GM19239 (cell line): ENCODE results near the gene P3H4.
"Not testable (repeated sequence)": the region's sequence is repeated elsewhere in the genome, so short reads cannot be mapped to it uniquely, and the experiment has no call there.

Experiments
- DNase-seq: peaks from one replicate; pipeline ENCODE4 v3.0.0; 2011; ENCODE audit warnings: low spot score; ENCODE audit not compliant: insufficient read length
- FAIRE-seq: peaks from 2 replicates; lab custom pipeline; 2011; peaks lifted over from hg19 to GRCh38; lab: Jason Lieb, UNC

Gene P3H4

DNA sequence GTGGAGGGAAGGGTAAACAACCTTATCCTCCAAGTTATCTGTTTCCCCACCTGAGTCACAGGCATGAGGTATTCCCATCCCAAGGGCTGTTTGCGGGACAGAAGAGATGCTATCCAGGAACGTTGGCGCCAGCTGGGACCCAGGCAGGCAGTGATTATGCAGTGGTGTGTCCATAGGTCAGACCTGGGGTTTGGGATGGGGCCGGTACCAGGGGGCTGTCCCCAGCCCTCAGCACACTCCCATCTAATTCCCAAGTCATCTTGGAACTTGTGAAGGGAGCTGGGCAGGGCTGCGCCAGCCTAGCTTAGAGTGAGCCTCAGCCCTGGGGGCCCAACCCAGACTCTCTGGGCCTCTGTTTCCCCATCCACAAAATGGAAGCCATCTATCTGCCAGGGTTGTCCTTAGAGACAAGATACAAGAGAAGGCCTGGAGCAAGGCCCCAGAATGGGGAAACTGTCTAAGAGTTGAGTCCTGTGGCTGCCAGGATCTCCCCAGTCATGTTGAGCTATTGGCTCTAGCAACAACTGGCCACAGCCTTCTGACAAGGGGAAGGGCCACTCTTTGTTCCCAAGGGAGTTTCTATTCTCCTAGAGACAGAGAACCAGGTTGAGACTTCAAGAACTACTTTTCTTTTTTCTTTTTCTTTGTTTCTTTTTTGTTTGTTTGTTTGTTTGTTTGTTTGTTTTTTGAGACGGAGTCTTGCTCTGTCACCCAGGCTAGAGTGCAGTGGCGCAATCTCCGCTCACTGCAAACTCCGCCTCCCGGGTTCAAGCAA is 15.4 kb downstream of the P3H4 start:
- DNase-seq (no peak), FAIRE-seq (no peak)

DNA sequence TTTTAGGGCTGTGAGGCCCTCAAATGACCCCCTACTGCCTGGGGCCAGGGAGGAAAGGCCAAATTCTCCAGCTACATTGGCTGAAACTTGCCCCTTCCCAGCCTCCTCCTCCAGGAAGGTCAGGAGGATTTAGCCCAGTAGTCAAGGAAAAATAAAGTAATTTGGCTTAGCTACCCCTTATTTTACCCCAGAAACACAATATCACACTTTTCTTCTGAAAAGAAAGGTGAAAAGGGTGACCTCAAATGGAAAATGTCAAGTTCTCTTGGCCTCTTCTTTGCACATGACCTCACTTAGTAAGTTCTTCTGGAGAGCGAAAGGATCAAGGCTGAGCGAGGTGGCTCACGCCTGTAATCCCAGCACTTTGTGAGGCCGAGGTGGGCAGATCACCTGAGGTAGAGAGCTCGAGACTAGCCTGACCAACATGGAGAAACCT is 17.2 kb downstream of the P3H4 start:
- DNase-seq: no peak
- no peak for FAIRE-seq

DNA sequence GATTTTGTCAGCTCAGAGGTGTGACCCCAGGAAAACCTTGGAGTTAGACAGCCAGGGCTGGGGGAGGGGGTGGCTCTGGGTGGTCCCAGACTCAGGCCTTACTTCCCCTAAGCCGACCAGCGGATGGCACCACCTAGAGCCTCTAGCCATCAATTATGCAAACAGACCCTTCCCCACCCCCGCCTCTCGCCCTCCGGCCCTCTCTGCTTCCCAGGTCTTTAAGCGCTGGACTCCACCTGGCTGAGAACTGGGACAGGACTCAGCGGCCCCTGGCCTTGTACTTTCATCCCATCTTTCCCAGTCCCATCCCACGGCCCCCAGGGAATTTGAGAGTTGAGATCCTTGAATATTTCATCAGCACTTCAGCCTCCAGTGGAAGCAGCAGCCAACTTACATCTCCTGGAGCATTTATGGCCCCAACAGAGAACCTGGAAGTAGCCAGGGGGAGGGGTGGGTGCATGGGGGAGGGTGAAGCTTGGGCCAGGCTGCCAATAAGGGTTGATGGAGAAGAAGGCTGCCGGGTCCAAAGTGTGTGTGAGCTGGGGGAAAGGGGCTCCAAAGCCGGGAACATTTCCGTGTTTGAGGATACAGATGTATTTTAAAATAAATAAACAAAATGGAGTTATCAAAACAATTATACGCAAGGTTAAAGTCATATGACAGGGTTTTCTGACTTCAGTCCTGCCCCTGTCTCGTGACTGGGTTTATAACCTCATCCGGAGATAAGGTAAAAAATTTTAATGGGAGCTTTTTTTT is 17.8 kb downstream of the P3H4 start:
- DNase-seq (no peak), FAIRE-seq (no peak)

DNA sequence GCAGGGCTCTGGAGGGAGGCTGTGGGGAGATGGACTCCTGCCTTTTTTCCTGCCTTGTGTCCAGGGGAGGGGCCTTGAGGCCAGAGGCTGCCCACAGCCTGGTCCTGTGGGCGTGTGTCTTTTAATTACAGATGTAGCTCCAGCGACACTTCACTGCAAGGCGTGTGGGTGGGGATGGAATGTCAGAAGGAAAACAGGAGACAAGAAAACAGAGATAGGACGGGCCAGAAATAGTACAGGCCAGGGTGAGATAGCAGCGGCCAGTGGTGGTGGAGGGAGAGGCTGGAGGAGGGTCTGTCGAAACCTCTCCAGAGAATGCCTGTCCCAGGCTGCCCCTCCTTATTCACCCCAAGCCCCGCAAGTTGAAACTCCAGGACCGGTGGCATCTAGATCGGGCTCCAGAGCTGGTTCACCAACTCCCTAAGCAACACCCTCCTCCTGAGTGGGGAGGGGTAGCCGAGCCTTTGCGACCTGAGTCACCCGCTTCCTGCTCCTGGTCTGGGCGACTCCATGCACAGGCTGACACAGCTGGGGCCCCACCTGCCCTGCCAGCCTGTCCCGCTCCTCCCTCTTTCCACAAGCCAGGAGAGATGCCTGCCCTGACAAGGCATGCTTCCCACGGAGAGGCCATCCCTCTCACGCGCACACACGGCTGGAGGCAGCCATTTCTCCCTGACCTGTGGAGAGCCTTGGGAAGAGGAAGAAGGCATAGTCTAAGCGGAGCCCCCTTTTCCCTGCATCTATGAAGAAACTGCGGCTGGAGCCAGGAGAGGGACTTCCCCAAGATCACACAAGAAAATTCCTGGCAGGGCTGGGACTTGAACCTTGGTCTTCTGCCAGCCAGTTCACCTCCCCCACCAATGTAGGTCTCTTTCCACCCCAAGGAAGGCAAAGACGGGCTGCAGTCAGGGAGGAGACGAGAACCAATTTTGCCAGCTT is 18.6 kb downstream of the P3H4 start:
- FAIRE-seq (no peak), DNase-seq (no peak)

DNA sequence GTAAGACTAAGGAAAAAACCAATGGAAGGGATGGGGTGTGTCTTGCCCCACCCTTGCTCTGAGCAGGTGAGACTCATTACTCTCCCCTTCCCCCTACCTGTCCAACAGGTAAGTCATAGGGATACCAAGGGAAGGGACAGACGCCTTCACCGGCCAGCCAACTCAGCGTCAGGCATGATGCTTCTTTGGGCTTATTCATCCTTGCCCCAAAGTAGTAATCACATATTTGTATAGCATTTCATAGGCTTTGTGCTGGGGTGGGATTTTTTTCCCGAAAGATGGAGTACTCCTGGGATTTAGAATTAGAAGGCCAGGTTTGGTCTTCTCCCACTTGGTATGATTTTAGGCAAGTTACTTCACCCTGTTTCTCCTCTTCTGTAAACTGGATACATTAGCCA is 24.7 kb downstream of the P3H4 start:
- FAIRE-seq: no peak
- no peak for DNase-seq

DNA sequence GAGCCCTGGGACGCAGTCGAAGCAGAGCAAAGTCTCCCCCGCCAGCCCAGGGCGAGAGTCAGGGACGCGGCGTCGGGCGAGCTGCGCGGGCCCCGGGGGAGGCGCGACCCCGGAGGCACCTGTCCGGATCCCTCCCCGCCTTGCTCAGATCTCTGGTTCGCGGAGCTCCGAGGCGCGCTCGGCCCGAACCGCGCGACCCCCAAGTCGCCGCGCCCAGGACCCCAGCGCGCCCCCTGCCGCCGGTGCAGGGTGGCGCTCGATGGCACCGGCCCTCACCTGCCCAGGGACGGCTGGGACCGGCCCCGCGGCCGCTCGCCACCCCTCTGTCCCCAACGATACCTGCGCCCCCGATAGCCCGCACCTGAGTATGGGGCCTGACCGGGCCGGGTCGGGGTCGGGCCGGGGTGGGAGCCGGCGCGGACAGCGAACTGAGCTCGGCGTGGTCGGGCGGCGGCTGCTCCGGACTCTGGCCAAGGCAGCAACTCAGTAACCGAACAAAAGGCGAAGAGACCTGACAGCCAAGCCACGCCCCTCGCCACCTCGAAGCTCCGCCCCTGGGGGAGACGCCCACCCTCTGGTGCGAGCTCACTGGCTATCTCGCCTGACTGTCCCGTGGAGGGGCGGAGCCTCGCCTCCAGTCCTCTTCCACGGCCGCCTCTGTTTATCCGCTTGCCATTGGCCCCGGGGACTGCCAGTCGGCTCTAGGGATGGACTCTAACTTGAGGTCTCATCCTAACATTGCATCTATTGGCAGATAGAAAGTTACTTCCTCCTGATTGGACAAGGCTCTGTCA is 25.3 kb downstream of the P3H4 start, which contains the start of gene JUP:
JUP (minus strand) TSS at position 485 of the 794 bp plus-strand sequence. CDS start 14,857 bp downstream, outside the sequence.
- DNase-seq (peak; percentile 95), FAIRE-seq (peak; percentile 58)

DNA sequence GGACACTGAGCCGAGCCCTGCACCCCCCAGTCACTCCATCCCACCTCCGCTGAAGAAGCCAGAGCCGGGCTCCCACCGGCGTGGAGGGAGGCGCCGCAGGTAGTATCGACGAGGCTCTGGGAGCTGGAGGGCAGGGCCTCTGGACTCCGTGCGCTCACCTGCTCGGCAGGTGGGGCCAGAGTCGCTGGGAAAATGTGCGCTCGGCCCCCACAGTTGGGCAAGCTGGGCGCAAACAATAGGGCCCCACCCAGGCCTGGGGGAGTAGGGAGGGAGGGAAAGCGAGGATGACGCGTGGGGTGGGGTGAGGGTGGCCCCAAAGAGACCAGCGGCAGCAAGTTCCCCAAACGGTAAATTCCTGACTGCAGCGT is 25.9 kb downstream of the P3H4 start:
- DNase-seq: no peak
- FAIRE-seq: no peak

DNA sequence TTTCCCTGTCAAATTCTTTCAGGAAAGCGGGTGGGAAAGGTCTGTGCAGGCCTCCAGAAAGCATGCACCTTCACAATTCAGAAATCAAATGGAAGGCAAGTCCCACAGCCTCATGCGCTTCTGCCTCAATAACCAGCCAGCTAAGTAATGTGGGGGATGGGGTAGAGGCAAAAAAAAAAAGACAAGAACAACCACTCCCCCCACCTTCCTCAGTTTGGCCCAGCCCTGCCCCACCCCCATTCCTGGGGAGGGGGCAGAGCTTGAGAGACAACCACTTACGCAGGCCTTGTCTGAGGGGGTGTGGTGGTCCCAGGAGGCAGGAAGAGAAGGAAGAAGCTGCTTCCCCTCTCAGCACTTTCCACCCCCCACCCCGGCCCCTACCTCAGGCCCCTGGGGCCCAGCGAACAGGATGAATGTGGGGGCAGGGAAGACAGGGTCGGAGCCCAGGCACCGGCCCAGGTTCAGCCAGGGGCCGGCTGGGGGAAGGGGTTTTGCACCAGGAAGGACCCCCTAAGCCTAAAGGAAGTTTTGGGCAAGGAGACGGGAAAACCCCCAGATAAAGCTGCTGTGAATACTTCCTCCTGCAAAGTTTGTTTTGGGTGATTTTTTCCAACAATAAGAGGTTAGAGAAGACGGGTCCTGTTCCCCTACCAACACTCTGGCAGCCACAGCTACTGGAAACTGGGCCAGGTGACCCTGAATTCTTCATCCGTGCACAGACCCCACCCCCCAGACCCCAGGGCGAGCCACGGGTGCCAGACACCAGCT is 26.5 kb downstream of the P3H4 start:
- DNase-seq: no peak
- FAIRE-seq: no peak

DNA sequence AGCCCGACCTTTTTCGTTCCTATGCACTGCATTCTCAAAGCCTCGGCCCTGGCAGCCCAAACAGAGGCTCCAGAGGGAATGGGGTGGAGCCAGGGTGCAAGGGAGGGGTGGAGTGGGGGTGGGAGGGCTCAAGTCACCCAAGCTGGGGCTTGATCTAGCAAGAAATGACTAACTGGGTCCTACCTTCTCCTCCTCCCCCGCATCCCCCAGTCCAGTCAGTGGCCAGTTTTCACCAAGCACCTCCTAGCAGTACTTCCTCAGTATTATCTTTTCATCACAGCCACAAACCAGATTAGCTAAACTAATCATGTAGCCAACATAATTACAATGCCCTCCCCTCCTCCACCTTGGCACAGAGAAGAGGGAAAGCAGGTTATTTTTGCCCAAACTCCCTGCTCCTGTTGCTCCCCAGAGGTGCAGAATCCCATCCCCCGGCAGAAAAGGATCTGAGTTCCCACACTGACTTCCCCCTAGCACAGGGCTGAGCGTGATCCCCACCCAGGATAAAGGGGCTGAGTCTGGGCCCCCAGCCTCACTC is 27.5 kb downstream of the P3H4 start:
- DNase-seq (no peak), FAIRE-seq (no peak)

DNA sequence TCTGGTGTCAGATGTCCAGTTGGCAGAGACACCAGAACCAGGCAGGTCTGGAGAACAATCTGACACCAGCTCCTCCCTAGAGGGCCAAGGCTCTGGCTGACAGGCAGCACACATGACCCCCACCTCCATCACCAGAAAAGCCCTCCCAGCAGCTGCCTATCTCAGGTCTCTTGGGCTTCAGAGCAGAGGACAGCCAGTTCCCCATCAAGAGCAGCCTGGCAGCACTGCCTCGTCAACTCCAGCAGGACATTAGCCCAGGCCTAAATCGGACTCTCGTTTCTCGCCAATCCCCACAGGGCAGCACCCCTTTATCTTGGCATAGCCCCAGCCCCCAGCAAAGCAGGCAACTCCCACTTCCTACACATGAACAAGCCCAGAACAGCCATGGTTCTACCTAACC is 29.6 kb downstream of the P3H4 start:
- FAIRE-seq (no peak), DNase-seq (no peak)

DNA sequence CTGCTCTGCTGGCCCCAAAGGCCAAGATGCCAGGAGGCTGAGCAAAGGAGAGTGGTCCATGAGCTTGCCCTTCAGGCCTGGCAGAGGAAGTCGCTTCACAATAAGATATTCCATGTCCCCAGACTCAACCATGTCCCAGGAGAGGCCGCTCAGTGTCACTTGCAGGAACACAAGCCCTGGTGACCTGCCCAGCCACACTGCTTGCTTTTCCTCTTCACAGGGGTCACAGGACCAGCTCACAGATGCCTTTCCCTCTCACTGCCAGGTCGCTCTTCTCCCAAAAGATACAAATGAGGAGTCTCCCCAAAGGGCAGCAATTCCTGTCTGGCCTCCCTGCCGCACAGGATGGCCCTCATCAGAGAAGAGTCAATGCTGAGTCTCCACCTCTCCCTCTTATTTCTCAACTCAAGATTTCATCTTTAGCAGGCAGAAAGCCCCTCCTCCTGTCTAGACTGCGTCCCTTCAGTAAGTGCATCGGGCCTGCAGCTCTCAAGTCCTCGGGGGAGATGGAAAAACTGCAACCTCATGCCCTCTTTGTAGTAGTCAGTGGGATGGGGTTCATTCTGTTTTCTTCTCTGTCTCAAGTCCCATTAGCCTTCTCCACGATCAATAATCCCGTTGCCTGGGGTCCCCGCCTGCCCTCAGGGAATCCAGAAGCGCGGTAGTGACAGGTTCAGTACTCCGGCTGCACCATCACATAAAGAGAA is 30.2 kb downstream of the P3H4 start:
- FAIRE-seq: no peak
- DNase-seq: no peak

DNA sequence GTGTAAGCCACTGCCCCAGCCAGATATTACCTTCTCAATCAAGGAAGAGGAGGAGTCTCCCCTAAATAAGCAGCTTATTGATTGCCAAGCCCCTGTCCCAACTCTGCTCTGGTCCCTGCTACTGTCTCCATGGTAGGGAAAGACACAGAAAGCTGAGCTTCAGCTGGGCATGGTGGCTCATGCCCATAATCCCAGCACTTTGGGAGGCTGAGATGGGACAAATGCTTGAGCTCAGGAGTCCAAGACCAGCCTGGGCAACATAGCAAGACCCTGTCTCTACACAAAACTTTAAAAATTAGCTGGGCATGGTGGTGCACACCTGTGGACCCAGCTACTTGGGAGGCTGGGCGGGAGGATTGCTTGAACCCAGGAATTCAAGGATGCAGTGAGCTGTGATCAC is 31.8 kb downstream of the P3H4 start:
- FAIRE-seq (no peak), DNase-seq (no peak)

DNA sequence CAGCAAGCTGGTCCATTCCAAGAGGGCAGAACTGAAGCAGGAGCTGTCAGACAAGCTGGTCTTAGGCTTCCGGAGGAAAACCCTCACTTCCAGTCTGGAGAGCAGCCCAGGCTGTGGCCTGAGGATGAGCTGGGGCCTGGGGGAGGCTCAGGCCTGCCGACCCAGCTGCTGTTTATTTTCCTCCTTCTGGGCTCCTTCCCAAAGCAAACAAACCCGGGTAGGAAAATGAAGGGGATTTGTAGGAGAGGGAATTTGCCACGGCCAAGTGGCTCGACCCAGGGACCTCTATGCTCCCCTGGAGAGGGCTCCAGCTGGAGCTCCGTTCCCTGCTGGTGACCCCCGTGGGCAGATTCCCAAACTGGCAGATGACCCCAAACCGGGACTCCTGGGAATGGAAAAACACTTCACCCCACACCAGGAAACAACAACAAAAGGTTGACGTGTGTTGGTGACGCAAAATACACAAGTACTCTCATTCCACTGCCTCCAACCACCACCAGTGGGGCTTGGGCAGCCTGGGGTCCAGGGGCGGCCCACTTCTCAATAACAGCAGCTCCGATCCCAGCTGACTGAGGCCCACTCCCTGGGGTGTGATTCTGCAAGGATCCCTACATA is 34.1 kb downstream of the P3H4 start:
- DNase-seq: no peak
- FAIRE-seq: no peak

DNA sequence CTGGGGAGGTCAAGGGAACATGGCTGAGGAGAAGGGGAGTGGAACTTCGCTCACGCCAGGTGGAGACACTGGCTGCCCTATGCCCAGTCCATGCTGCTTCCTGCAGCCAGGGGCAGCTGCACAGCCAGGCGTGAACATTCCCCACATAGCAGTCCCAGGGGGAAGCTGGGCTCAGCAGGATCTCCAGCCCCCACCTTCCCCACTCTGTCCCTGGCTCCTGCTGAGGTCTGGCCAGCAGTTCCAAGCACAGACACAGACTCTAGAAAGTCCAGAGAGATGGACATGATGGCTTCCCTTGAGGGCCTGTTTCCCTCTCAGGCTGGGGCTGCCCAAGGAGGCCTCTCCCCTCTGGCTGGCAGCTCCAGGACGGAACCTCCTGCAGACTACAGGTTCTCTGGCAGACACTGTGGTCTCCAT is 34.6 kb downstream of the P3H4 start:
- FAIRE-seq (no peak), DNase-seq (no peak)

DNA sequence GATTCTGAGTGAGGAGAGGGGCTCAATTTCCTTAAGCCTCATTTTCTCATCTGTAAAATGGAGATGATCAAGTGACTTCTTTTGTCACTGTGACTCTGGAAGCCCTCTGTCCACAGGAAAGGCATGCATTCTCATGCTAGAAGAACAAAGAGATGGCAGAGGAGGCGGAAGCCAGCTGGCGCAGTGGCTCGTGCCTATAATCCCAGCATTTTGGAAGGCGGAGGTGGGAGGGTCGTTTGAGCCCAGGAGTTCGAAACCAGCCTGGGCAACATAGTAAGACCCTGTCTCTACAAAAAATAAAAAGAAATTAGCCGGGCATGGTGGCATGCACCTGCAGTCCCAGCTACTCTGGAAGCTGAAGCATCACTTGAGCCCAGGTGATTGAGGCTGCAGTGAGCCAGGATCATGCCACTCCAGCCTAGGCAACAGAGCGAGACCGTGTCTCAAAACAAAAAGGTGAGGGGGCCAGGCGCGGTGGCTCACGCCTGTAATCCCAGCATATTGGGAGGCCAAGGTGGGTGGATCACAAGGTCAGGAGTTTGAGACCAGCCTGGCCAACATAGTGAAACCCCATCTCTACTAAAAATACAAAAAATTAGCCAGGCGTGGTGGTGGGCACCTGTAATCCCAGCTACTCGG is 35.4 kb downstream of the P3H4 start:
- DNase-seq, FAIRE-seq: not testable (repeated sequence)

DNA sequence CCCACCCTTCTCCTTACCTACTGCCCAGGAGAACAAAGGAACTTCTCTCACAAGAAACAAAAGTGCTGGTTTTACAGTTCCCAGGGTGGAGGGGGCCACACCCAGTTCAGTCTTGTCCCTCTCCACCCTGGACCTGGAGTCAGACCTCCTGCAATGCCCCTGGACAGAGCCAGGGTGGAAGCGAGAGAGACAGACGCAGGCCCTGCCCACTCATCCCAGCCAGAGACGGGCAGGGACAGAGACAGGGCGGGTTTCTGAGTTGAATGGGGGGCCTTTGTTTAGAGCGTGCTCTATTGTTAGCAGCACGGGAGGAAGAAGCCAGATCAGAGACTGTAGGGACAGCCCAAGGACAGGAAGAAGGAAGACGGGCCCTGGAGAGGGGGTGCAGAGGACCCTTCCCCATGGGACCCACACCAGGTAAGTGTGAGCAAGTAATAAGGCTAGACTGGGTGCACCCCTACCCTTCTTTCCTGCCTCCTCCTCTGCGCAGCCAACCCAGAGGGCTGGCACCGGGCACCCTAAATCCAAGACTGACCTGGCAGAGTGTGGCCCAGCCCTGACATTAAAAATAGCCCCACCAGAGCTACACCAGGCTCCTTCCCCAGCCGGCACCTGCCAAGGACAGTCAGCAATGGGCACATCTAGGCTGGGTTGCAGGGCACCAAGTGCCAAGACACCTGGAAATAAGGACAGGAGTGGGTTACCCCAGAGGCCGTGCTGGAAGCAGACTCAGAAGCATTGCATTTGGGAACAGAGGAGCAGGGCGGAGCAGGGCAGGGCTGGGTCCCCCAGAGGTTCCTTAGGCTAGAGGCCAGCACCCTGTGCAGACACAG is 36.1 kb downstream of the P3H4 start:
- DNase-seq: no peak
- FAIRE-seq: no peak
